Adipocyte (in vitro differentiated cells): Measurements from ENCODE around the gene HDAC11.

ENCODE experiments used
- DNase-seq: peaks from one replicate; pipeline ENCODE4 v3.0.0-alpha.2; 2015; ENCODE audit warnings: low read depth
- H3K27me3 ChIP-seq: replicated peaks from 2 replicates; pipeline ENCODE4 v1.7.0; 2013; ENCODE audit warnings: mild to moderate bottlenecking, low read length, moderate library complexity; ENCODE audit not compliant: control insufficient read depth, insufficient read depth
- H3K36me3 ChIP-seq: 2 replicates; pipeline ENCODE4 v1.7.0; 2013; ENCODE audit warnings: low read length, mild to moderate bottlenecking, moderate library complexity; ENCODE audit not compliant: control insufficient read depth, insufficient read depth, severe bottlenecking
- H3K4me1 ChIP-seq: 2 replicates; pipeline ENCODE4 v1.7.0; 2013; ENCODE audit warnings: mild to moderate bottlenecking, low read length, moderate library complexity; ENCODE audit not compliant: control insufficient read depth, insufficient read depth
- H3K4me3 ChIP-seq: 2 replicates; pipeline ENCODE4 v1.7.0; 2013; ENCODE audit warnings: mild to moderate bottlenecking, low read length, moderate library complexity
- H3K9ac ChIP-seq: 2 replicates; pipeline ENCODE4 v1.7.0; 2013; ENCODE audit warnings: mild to moderate bottlenecking, low read length, moderate library complexity
- H3K9me3 ChIP-seq: 2 replicates; pipeline ENCODE4 v1.7.0; 2013; ENCODE audit warnings: mild to moderate bottlenecking, low read length, moderate library complexity; ENCODE audit not compliant: control insufficient read depth

Gene HDAC11

GRCh38 chr3:13473020-13473419 is 7.1 kb upstream of the HDAC11 start:
- Histone ChIP-seq H3K36me3 (no peaks in the 10 kb centered on the region), H3K9ac (no peak overlapping the region), H3K4me1 (peaks cover 7% of the 10 kb centered on the region), H3K4me3 (no peak overlapping the region), H3K27me3 (peaks cover 21% of the 10 kb centered on the region), H3K9me3 (no peaks in the 10 kb centered on the region)
- DNase-seq: no peak

- Histone ChIP-seq H3K9me3 (no peaks in the 10 kb centered on the region), H3K36me3 (no peaks in the 10 kb centered on the region), H3K4me1 (peaks cover 8% of the 10 kb centered on the region), H3K4me3 (no peak overlapping the region), H3K9ac (no peak overlapping the region), H3K27me3 (peaks cover 21% of the 10 kb centered on the region)
- no peak for DNase-seq
Observed at GRCh38 chr3:13474021-13474420, 6.1 kb upstream of the HDAC11 start.

- no peak for DNase-seq
- no peak overlapping the region for H3K9ac ChIP-seq
- peaks cover 13% of the 10 kb centered on the region for H3K4me1 ChIP-seq
- H3K9me3 ChIP-seq: no peaks in the 10 kb centered on the region
- H3K27me3 ChIP-seq: peaks cover 21% of the 10 kb centered on the region
- H3K4me3 ChIP-seq: no peak overlapping the region
- no peaks in the 10 kb centered on the region for H3K36me3 ChIP-seq
Observed at GRCh38 chr3:13474776-13475303, 5.3 kb upstream of the HDAC11 start.

- Histone ChIP-seq H3K4me1 (peaks cover 18% of the 10 kb centered on the region), H3K9me3 (no peaks in the 10 kb centered on the region), H3K27me3 (peaks cover 16% of the 10 kb centered on the region), H3K9ac (no peak overlapping the region), H3K36me3 (no peaks in the 10 kb centered on the region), H3K4me3 (no peak overlapping the region)
- DNase-seq: no peak
Observed at GRCh38 chr3:13475871-13476590, 4.1 kb upstream of the HDAC11 start.

- H3K9me3 ChIP-seq: no peaks in the 10 kb centered on the region
- H3K36me3 ChIP-seq: no peaks in the 10 kb centered on the region
- no peak overlapping the region for H3K9ac ChIP-seq
- H3K27me3 ChIP-seq: peaks cover 9% of the 10 kb centered on the region
- no peak overlapping the region for H3K4me3 ChIP-seq
- H3K4me1 ChIP-seq: peaks cover 18% of the 10 kb centered on the region
- DNase-seq: no peak
Observed at GRCh38 chr3:13477943-13478342, 2.2 kb upstream of the HDAC11 start.

GRCh38 chr3:13479332-13479581 is 849 bp upstream of the HDAC11 start:
- Histone ChIP-seq H3K9ac (peak overlapping the region; percentile 92), H3K4me1 (peaks cover 18% of the 10 kb centered on the region), H3K9me3 (no peaks in the 10 kb centered on the region), H3K27me3 (peaks cover 6% of the 10 kb centered on the region), H3K36me3 (no peaks in the 10 kb centered on the region), H3K4me3 (peak overlapping the region; percentile 81)
- no peak for DNase-seq

- no peaks in the 10 kb centered on the region for H3K27me3 ChIP-seq
- H3K4me3 ChIP-seq: peak overlapping the region; percentile 83
- no peak for DNase-seq
- H3K4me1 ChIP-seq: peaks cover 27% of the 10 kb centered on the region
- H3K36me3 ChIP-seq: no peaks in the 10 kb centered on the region
- H3K9ac ChIP-seq: peak overlapping the region; percentile 77
- H3K9me3 ChIP-seq: no peaks in the 10 kb centered on the region
Observed at GRCh38 chr3:13480340-13481318, 523 bp downstream of the HDAC11 start.

GRCh38 chr3:13482106-13482690 is 2.1 kb downstream of the HDAC11 start:
- Histone ChIP-seq H3K27me3 (no peaks in the 10 kb centered on the region), H3K4me3 (no peak overlapping the region), H3K36me3 (no peaks in the 10 kb centered on the region), H3K4me1 (peaks cover 29% of the 10 kb centered on the region), H3K9me3 (no peaks in the 10 kb centered on the region), H3K9ac (no peak overlapping the region)
- peak; percentile 20 for DNase-seq

GRCh38 chr3:13483286-13483685 is 3.2 kb downstream of the HDAC11 start:
- H3K27me3 ChIP-seq: no peaks in the 10 kb centered on the region
- H3K9ac ChIP-seq: no peak overlapping the region
- peaks cover 26% of the 10 kb centered on the region for H3K4me1 ChIP-seq
- H3K9me3 ChIP-seq: no peaks in the 10 kb centered on the region
- no peak for DNase-seq
- no peaks in the 10 kb centered on the region for H3K36me3 ChIP-seq
- H3K4me3 ChIP-seq: no peak overlapping the region

- H3K4me3 ChIP-seq: no peak overlapping the region
- H3K36me3 ChIP-seq: no peaks in the 10 kb centered on the region
- no peak overlapping the region for H3K9ac ChIP-seq
- no peak for DNase-seq
- peaks cover 24% of the 10 kb centered on the region for H3K4me1 ChIP-seq
- H3K27me3 ChIP-seq: no peaks in the 10 kb centered on the region
- H3K9me3 ChIP-seq: no peaks in the 10 kb centered on the region
Observed at GRCh38 chr3:13483988-13484695, 4.0 kb downstream of the HDAC11 start.
